Activated gamma-delta T cell treated with anti-CD3 and anti-CD28 coated beads, Interleukin-2, amount 50 U/mL, for 16 hours (primary cell): ENCODE data around the gene HTR2C.
"Not testable (repeated sequence)": the region's sequence is repeated elsewhere in the genome, so short reads cannot be mapped to it uniquely, and the experiment has no call there.

ENCODE experiments used
- DNase-seq: peaks from one replicate; pipeline ENCODE4 v3.0.0-alpha.2; 2020; ENCODE audit warnings: low read depth

HTR2C gene

DNA sequence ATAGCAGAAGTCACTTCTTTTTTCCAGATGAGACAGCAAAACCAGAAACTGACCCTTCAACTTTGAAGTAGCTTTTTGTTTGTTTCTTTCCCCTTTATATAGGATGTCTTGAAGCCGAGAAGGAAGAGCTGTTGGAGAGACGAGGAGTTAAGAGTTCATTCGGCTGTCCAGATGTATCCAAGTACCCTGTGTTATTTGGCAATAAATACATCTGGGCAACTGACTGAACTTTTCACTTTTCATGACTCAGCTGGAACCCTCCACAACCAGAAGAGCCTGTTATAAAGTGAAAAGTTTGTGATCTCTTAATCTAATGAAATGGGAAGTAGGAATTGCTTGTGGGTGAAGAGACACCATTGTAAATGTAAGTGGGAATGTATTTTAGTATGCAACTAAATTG lies 131.2 kb downstream of the HTR2C start:
- no peak for DNase-seq

DNA sequence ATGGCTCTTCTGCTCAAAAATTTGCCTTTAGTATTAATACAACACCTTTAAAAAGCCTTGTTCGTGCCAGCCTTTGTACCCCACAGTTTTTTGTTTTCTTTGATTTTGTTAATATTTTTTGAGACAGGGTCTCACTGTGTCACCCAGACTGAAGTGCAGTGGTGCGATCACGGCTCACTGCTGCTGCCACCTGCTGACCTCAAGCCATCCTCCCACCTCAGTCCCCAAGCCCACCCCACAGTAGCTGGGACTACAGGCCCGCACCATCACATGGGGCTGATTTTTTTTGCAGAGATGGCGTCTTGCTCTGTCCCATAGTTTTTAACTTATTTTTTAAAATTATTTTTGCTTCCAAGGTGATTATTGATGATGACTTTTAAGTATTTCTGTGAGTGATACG lies 134.0 kb downstream of the HTR2C start:
- no peak for DNase-seq

DNA sequence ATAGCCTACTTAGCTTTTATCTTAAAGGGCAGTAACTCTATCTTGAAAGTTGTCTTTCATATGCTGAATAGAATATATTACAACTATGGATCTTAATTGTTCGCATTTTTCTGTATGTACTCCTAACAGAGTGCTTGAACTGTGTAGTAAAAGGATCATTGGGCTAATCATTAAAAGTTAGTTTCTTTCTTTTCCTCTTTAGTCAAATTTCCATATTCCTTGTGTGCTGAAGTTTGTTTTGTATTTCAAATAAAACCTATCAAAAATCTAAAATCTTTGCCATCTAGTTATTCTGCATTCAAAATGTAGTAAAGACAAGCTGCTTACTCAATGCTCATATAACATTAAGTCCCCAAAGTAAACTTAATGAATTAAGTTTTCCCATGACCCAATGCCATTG lies 182.7 kb downstream of the HTR2C start:
- DNase-seq = no peak

DNA sequence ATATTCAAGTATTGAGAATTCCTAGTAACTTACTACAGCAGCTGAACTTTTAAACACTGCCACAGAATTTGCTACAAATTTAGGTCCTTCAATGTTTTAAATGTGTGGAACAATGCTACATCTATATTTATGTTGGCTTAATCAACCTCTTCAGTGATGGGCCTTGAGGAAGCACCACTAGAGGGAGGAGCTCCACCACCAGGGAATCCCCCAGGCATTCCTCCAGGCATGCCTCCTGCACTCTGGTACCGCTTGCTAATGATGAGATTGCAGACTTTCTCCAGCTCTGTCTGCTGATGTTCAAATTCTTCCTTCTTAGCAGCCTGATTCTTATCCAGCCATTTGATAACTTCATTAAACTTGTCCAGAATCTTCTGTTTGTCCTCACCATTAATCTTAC lies 190.8 kb downstream of the HTR2C start:
- DNase-seq = no peak

DNA sequence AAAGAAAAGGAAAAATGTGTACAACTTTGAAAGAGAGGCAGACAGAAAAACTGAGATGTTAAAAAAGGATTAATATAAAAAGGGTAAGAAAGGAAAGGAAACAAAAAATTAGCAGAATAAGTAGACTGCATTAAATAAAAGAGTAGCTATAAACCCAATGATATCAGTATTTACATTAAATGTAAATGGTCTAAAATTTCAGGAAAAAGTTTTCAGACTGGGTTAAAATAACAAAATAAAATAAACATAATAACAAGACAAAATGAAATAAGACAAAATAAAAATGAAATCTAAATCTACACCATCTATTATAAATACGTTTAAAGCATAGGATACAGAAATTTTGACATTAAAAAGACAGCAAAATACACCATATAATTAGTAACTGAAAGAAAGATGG lies 199.0 kb downstream of the HTR2C start:
- DNase-seq = no peak

DNA sequence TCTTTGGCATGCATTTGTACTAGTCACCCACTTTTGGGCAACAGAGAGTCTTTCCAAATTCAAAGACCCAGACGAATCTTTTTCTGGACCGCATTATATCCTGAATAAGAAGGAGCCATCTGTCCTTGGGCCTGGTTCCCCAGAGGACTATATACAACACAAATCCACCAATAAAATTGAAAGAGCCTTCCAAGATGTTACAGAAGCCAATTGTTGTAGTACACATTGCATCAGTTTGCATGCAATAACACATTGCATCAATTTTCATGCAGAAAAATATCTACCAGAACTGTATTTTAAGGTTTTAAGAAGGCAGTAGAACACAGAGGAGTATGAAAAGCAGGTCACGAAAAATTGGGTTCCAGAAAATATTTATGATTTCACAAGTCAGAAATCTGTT lies 203.2 kb downstream of the HTR2C start:
- DNase-seq = no peak

DNA sequence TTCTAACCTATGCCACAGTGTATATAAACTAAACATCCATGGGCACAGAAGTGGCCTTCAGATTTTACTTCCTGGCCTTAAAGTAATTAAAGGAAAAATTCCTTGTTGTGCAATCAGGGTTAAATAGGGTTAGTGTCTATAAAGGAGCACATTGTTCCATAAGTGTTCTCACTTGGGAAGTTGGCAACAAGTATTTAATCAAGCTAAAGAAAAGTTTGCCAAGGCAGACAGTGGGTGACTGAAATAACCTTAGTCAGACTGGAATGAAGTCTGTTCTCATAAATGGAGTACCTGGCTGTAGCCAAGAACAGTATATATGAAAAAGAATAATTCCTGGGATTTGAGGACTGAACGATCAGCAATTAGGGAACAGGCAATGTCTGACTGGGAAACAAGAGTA lies 213.6 kb downstream of the HTR2C start:
- no peak for DNase-seq

DNA sequence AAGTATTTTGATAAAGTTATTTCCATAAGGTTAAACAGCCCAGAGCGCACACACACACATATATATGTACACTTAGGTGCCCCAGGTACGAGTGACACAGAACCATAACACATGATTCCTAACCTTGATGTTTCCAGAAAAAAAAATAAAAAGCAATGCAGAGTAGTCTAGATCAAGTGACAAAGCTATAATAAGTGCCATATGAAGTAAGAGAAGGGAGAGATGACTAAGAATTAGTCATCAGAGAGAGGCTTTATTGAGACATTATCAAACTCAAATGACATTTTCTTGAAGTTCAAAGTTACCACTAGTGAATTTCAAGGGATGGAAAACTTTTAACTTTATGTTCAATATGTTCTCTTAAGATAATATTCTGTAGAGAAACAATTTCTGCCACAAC lies 215.0 kb downstream of the HTR2C start:
- DNase-seq = no peak

DNA sequence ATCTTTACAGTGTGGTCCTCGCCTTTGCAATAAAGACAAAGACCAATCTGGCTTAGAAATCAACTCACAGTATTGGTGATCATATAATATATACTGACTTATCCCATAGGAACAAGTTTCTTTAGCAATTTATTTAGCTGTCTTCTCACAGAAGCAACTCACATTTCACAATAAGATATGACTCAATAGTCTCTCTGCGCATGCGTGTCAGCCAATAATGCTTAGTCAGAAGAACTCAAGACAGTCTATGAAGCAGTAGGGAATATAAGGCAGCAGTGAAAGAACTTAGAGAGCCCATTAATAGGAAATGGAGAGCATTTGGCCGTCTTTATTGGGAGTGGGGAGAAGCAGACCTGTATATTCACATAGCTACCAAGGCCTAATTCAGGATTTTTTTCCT lies 216.8 kb downstream of the HTR2C start:
- no peak for DNase-seq

DNA sequence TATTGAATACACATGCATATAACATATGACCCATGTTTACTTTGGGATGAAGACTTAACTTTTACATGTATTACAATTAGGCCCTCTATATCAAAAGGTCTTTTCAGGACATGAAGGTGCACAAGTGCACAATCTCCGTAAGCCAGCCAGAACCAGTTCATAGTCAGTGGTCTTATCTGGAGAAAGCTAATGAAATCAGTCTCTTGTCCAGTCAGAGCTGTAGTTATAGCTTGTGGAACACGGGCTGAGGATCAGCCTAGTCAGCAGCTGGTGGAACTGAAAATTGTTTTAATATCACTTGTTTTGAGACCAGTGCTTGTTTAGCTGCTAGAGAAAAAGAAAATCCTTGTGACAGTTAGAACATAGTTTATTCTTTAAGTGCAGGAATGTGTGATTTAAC lies 235.6 kb downstream of the HTR2C start:
- DNase-seq = no peak

DNA sequence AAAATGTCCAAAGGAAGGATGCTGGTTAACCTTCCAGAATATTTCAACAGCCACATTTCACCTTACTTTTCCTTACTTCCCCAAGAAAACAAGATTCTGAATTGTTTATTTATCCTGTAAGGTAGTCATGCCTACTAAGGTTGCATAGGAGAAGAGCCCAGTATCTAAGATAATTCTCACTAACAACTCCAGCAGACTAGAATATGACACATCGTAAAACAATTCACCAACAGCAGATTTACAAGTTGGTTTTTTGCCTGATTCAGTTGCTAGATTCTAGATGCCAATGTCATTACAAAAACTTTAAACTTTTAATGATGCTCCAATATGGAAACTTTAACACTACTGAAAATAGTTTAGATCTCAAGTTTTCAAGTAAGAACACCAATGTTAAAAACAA lies 257.2 kb downstream of the HTR2C start:
- no peak for DNase-seq

DNA sequence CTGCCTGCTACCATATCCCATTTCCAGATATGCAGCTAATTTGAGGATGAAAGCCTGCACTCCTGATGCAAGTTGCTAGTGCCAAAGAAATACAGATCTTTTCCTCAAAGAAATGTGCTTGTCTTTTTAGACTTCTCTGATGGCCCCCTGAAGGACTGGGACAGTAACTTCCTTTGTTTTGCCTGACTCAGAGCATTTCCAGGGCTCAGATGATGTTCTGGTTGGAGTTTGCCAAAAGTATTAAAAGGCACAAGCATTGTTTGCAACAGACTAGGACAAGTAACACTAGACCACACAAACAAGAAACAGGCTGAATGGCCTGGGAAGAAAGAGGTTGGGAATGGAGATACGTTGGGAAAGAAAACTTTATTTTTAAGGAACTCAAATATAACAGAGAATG lies 258.3 kb downstream of the HTR2C start:
- no peak for DNase-seq

DNA sequence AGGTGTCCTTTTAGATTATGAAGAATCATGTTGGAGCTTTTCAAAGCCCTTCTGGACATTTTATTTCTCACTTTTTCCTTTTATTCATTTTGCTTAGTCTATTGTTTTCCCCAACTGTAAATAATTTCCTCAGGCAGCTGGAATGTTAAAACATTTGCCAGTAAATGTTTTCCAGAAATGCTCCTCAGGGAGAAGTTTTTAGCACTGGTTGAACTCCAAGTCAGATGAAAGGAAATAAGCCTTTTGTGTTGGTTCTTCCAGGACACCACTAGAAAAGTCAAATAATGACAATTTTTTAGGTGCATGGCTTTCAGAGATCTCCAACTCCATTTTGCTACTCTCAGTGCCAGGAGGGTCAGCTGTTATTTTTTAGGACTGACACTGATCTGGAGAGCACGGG lies 305.6 kb downstream of the HTR2C start:
- DNase-seq = no peak

DNA sequence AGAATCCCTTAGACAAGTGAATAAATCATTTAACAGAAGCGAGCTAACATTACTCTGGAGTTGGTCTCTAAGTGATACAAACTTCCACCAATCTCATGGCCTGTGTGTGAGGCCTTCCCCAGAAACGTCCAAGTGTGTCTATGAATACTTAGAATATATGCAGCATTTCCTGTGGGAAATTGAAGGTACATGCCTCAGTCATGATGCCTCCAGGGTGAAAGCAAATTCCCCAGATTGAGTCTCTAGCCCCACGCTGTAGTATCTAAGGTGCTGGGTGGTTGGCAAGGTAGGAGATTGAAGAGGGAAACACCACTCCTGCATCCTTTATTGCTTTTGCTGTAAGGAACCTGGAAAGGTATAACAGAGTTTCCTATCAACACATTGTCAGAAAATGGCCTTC lies 319.7 kb downstream of the HTR2C start:
- DNase-seq = no peak

DNA sequence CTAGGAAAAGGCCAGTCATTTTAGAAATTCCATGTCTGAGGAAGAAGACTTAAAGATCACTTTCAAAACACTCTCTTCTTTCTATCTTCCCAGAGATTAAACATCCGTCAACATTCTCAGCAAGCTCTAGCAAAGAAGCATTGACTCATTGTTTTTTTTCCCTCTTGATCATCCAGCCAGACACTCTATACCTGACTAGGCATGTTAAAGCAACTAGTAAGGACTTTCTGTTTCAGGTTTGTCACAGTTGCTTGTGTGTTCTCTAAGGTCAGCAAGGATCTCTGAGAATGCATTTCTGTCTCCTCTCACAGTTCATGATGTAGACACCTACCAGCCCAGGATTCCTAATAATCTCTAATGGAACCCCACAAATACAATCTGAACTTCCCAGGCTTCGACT lies 321.4 kb downstream of the HTR2C start:
- no peak for DNase-seq

DNA sequence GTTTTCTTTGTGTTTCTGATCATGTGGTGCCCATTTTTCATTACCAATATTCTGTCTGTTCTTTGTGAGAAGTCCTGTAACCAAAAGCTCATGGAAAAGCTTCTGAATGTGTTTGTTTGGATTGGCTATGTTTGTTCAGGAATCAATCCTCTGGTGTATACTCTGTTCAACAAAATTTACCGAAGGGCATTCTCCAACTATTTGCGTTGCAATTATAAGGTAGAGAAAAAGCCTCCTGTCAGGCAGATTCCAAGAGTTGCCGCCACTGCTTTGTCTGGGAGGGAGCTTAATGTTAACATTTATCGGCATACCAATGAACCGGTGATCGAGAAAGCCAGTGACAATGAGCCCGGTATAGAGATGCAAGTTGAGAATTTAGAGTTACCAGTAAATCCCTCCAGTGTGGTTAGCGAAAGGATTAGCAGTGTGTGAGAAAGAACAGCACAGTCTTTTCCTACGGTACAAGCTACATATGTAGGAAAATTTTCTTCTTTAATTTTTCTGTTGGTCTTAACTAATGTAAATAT lies 323.2 kb downstream of the HTR2C start:
- DNase-seq = no peak

DNA sequence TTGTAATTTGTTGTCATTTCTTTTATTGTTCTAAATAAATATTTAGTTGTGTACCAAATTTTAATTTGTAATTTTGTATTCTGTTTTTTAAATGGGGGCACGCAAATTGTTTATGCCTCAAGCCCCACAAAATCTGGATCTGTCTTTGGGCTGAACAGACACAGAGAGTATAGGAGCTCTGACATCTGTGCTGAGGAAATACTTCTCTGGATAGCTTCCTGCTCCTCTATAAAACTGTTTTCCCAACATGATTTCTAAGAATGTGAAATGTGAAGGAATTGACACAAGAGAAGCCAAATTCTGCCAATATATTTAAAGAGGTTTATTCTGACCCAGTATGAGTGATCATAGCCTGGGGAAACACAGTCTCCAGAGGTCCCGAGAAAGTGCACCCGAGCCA lies 340.5 kb downstream of the HTR2C start:
- DNase-seq = no peak

DNA sequence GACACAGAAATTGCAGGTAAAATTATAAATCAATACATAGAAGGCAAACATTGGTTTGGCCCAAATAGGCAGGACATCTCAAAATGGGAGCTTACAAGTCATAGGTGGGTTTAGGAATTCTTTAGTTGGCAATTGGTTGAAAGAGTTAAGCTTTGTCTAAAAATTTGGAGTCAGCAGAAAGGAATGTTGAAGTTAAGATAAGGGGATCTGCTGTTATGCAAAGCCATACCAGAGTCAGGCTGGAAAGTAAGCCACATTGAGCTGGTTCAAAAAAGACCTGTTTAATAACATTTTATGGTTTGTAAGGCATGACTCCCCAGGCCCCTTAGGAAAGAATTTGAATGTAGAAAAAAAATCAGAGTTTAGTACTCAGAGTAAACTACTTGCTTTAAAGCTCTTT lies 341.0 kb downstream of the HTR2C start:
- no peak for DNase-seq

DNA sequence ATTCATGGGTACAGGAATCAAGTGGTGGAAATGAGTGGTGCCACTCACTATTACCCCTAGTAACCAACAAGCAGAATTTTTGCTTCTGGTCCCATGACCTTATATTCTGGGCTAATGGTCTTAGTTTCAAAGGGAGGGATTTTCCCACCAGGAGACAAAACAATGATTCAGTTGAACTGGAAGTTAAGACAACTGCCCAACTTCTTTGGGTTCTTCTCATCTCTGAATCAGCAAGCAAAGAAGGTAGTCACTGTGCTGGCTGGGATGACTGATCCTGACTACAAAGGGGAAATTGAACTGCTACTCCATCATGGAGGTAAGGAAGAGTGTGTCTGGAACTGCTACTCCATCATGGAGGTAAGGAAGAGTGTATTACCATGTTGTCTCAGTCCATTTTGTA lies 346.3 kb downstream of the HTR2C start:
- DNase-seq = no peak

DNA sequence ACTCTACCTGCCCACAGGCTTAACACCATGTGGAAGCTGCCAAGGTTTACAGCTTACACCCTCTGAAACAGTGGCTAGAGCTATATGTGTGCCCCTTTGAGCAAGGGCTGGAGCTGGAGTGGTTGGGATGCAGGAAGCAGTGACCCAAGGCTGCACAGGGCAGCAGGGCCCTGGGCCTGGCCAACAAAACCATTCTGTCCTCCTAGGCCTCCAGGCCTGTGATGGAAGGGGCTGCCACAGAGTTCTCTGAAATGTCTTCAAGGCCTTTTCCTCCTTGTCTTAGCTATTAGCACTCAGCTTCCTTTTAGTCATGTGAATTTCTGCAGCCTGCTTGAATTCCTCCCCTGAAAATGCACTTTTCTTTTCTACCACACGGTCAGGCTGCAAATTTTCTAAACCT lies 348.7 kb downstream of the HTR2C start:
- DNase-seq = no peak

DNA sequence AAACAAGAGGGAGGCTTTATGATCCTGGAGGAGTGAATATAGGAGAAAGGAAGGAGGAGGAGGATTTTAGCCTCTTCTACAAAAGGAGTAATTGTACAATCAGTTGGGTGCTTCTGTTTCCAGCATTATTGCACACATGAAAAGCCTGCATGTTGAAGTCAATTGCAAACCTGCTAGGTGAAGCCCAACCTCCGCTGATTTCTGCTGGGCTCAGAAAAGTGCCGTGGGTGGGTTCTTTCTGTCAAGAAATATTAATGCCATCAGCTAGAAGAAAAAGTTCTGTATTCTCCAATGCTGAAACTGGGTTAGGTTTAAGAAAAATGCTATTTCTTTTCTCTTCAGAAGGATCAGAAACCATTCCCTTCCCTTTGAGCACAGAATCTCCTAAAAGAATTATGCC lies 349.4 kb downstream of the HTR2C start:
- not testable (repeated sequence) for DNase-seq

DNA sequence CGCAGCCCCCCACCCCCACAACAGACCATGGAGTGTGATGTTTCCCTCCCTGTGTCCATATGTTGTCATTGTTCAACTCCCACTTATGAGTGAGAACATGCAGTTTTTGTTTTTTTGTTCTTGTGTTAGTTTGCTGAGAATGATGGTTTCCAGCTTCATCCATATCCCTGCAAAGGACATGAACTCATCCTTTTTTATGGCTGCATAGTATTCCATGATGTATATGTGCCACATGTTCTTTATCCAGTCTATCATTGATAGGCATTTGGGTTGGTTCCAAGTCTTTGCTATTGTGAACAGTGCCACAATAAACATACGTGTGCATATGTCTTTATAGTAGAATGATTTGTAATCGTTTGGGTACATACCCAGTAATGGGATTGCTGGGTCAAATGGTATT lies 353.2 kb downstream of the HTR2C start:
- not testable (repeated sequence) for DNase-seq

DNA sequence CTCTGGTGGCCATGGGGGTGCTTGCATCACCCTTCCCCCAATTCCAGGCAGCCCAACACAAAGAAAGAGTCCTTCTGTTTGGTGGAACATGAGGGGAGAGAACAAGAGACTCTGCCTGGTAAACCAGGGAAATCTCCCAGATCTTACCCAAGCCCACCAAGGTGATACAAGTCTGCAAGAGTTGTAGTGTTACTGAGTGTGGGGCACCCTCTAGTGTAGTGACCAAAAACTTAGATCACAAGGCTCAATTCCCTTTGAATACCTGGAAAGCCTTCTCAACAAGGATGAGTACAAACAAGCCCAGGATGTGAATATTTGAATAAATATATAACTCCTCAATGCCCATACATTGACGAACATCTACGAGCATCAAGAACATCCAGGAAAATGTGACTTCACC lies 368.8 kb downstream of the HTR2C start:
- no peak for DNase-seq
